Endometrium (tissue), 2 donors: Measurements from ENCODE around the gene DTX3L.

Source experiments
- FAIRE-seq: peaks from 2 replicates; lab custom pipeline; 2012; peaks lifted over from hg19 to GRCh38; lab: Jason Lieb, UNC
- donor health status: control.
- donor health status: control.

DTX3L gene

DNA sequence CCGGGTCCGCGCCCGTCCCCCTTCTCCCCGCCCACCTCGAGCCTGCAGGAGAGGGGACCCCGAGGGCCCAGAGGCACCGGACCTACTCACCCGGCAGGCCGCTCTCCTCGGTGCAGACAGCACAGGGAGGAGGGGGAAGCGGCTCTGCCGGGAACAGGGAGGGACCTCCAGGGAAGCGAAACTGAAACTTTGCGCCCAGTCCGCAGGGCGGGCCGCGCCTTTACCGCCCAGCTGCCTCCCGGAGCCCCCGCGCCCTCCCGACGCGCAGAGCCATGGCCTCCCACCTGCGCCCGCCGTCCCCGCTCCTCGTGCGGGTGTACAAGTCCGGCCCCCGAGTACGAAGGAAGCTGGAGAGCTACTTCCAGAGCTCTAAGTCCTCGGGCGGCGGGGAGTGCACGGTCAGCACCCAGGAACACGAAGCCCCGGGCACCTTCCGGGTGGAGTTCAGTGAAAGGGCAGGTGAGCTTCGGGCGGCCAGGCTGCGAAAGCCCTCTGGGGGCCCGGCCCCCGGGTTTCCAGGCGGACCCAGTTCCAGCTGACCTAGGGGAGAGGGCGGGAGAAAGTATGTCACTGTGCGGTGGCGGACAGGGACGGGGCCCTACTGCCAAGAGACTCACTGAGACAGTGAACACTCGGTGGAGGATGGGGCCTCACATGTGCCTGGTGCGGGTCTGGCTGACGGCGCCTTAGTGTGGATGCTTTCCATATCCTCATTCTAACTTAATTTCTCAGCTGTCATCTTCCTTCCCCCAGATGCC, at the start of gene DTX3L, which contains the start of gene PARP9:
Gene DTX3L (plus strand): TSS at position 184 of the 758 bp plus-strand sequence. CDS start 89 bp downstream, at position 273.
Gene PARP9 (minus strand): TSS at position 146 of the 758 bp plus-strand sequence. CDS start 4,680 bp downstream, outside the sequence.
- FAIRE-seq = no peak

DNA sequence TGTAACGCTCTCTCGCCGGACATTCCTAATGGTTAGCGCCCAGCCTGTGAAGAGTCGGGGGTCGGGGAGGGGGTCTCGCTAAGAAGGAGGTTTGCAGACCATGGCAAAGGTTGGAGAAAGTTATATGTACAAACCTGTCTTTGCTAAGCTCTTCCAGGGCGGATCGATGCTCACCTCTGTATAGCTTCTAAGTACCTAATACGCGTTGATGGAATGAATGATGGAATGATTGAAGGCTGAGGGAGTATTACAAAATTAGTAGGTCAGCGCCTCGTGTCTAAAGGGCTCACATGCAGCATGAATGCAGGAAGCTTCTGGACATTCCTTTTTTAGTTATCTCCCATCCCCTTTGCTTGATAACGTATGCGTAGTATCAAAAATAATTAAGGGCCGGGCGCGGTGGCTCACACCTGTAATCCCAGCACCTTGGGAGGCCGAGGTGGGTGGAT, 49.1 kb upstream of the DTX3L start:
- no peak for FAIRE-seq

DNA sequence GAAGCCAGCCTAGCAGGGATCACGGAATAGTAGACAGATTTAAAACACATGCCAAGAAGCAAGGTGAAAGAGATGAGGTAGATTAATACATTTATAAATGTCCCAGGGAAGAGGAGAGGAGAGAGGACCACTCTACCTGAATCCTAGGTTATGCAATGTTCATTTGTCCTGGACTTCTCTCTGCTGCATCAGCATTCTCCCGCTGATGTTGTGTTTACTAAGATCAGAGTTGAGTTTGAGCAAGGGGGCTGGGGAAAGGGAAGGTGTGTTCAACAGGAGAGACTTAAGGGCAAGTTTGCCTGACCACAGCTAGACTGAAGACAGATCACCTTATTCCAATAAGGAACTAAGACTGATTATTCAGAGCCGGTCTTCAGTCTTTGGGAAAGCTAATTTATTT, 48.3 kb upstream of the DTX3L start:
- no peak for FAIRE-seq

DNA sequence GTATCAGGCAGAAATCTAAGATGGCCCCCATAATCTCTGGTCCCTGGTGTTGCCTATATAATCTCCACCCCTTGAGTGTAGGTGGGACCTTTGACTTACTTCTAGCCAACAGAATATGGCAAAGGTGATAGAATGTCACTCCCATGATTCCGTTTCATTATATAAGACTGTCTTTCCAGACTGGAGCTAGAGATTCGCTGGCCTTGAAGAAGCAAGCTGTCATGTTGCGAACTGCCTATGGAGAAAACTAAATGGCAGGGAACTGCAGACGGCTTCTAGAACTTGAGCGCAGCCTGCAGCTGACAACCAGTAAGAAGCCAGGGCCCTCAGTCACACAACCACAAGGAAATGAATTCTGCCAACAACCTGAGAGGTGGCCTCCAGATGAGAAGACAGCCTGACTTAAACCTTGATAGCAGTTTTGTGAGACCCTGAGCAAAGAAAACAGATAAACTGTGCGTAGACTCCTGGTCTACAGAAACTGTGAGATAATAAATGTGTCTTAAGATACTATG, 47.2 kb upstream of the DTX3L start:
- FAIRE-seq = no peak

DNA sequence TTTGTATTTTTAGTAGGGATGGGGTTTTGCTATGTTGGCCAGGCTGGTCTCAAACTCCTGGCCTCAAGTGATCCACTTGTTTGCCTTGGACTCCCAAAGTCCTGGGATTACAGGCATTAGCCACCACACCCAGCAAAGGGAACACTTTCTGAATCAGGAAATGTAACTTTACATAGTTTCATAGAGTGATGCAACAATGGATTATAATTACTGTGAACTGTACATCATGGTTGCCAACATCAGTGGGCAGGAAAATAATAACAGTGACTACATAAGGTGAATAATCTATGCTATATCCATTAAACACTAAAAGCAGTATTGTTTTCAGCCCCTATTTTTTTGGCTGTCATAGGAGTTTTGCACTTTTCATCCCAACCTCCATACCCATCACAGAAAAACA, 44.4 kb upstream of the DTX3L start:
- FAIRE-seq = no peak

DNA sequence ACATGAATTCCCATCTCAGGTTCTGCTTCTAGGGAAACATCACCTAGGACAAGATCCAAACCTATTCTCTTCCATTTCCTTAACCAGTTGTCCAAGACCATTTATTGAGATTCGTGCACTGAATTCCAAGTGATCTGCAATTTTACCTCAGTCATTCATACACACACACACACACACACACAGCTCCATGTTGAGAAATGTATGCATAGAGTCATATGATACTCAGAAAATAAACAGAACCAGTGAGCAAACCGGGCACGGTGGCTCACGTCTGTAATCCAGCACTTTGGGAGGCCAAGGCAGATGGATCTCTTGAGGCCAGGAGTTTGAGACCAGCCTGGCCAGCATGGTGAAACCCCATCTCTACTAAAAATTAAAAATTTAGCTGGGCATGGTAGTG, 43.3 kb upstream of the DTX3L start:
- FAIRE-seq = no peak

DNA sequence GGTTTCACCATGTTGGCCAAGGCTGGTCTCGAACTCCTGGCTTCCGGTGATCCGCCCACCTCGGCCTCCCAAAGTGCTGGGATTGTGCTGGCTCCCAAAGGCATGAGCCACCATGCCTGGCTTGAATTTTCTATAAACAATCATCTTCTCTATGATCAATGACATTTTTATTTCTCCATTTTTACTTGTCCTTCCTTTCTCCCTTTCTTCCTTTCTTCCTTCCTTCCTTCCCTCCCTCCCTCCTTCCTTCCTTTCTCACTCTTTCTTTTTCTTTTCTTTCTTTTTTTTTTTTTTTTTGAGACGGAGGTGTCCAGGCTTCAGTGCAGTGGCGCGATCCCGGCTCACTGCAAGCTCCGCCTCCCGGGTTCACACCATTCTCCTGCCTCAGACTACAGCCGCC, 40.8 kb upstream of the DTX3L start:
- no peak for FAIRE-seq

DNA sequence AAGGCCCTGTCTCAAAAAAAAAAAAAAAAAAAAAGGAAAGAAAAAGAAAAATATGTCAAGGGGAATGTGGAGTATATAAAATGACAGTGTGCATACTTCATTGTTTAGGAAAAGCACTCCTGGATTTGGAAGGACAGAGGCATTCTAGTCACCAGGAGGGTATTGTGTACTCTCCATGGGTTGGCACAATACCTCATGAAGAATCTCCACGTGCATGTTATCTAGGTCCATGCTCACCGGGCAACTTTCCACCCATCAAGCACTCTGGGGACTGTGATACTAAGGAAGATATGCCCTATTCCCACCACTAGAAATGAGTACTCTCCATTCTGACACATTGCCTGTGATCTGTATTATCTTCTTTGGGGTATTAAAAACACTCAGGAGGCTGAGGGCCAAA, 34.0 kb upstream of the DTX3L start:
- FAIRE-seq = no peak

DNA sequence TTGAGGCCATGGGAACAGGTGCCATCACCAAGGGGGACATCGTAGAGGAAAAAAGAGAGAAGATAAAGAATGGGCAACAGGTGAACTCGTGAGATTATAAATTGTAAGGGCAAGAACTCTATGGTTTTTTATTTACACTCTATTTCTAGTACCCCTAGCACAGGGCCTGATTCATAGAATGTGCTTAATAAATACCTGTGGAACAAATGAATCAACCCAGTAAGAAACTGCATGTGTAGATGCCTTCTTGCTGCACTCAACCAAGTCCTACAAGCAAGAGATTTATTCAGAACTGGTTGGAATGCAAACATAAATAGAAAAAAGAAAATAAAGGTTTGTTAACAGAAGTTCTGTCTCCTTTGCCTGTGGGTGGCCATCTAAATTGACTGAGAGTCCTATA, 30.7 kb upstream of the DTX3L start:
- no peak for FAIRE-seq

DNA sequence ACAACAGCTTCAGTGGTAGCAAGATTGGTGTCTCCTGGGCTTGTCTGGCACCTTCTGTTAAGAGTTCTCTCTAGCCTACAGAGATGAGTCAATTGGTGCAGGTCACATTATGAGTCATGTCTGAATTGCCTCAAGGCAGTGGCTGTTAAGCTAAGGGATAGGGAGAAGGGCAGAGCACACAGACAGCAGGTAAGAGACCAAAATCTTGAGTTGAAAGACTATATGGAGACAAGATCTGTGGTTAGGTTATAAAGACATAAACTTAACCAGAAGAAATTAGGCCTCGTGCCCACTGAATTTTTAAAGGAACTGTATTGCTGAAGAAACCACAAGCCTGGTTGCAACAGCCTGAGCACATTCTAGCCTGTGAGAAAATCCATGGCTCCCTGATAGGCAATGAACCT, 30.2 kb upstream of the DTX3L start:
- FAIRE-seq = no peak

DNA sequence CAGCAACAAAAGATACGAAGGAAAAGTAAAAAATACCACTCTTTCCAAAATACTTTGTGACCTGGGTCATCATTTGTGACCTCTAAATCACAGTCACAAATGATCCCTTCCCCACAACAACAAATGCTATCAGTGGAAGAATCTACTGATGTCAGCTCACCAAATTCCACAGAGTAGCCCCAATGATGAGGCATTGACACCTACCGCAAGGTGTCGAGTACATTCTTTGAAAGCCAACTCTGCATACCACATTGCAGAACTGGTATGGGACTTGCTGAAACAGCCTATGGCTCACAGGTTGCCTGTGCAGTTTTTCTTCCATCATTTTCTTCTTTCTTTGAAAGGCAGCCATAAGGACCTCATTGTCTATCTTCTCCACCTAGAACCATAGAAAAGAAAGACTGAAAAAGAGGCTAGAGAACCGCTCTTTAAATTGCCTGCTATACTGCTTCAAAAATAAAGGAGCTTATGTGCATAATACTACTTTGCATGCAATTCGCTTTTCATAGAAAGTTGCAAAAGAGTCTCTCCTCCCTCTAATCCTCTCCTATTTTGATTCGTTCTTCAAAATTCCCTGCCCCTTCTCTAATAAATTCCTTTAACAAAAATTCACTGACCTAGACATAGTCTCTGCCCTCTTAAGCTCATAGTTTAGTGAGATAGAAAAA, 28.0 kb upstream of the DTX3L start:
- FAIRE-seq = no peak

DNA sequence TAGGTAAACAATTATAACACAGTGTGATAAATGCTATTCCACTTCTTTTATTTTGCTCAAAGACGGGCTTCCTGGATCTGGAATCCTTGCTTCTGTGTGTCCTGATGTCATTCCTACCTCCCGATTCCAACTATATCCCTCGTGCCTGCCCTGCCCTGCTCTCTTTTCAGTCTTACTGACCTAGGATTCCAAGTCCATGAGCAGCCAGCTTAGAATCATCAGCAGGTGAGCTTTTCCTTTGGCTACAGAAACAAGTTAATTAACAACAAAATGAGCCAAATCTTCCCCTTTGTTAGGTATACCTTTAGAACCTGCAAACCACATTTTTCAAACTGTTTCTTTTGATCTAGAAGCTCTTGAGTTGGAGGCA, 27.5 kb upstream of the DTX3L start:
- no peak for FAIRE-seq

DNA sequence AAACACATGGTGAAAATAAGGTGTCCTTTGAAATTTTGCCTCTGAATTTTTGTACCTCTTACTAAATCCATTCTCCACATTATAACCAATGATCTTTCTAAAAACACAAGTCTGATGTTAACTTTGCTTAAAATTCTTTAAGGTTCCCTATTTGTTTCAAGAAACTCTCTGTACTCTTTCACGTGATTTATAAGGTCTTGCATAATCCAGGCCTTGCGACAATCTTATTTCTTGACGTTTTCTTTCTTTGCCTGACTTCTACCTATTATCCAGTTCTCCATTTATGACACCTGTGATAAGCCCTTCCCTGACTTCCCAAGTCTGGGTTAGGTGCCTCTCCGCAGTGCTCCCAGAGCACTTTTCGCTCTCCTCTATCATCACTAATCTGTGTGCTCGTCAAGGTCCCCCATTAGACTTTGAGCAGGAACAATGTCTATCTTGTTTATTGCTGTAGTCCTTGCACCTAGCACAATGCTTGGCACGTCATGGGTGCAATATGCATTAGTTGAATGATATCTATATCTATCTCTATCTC, 25.1 kb upstream of the DTX3L start:
- FAIRE-seq = no peak

DNA sequence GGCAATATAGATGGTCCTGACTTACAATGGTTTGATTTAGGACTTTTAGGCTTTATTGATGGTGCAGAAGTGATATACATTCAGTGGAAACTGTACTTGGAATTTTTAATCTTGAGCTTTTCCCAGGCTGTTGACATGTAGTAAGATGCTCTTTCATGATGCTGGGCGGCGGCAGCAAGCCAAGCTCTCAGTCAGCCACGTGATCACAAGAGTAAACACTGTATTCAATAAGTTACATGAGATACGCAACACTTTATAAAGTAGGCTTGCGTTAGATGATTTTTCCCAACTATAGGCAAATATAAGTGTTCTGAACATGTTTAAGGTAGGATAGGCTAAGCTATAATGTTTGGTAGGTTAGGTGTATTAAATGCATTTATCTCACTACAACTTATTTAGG, 18.0 kb upstream of the DTX3L start:
- FAIRE-seq = no peak

DNA sequence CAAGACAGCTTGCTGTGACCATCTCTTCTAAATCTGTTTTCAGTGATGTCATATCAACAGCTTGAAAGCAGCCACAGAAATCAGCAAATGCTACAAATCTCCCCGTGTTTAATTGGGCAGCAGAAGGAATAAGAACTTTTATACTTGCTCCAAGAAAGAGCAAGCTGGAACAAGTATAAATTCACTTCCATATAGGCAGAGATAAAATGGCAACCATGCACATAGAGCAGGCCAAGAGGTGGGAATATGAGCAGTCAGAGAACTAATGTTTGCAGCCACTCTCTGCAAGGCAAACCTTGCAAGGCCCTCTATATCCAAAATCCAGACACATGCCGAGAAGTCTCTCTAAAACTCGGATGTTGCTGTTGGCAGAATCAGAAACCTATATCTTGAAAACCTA, 16.1 kb upstream of the DTX3L start:
- no peak for FAIRE-seq

DNA sequence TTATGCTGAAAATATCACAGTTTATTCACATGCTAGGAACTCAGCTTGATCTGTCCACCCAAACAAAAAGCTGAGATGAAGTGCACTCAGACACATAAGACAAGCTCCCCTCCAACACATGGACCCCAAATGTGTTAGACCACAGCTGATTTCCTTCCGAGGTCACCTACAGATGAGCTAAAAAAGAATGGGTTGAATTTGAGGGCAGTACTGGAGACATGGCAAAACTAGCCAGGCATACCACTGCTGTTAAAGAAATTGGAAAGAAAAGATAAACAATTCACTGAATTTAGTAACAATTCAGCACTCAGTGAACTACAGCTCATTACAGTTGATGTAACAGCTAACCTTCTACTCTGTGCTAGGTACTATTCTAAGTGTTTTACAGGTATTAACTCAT, 15.5 kb upstream of the DTX3L start:
- FAIRE-seq = no peak

DNA sequence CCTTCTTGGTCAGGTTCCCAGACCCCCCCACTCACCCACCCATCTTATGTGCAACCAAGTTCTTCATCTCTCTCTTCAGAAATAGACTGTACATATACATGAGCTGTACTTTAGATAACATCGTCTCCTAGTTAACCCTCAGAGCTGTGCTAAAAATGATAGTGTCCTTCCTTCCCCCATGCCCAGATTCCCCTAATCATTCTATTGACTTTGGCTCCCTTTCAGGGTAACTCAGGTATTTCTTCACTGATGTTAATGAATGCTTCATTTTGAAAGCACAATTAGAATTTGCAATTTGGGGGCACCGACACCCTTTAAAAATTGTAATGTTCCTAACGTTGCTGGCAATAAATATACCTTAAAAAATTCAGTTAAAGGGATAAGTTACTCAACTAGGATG, 11.0 kb upstream of the DTX3L start:
- FAIRE-seq = no peak

DNA sequence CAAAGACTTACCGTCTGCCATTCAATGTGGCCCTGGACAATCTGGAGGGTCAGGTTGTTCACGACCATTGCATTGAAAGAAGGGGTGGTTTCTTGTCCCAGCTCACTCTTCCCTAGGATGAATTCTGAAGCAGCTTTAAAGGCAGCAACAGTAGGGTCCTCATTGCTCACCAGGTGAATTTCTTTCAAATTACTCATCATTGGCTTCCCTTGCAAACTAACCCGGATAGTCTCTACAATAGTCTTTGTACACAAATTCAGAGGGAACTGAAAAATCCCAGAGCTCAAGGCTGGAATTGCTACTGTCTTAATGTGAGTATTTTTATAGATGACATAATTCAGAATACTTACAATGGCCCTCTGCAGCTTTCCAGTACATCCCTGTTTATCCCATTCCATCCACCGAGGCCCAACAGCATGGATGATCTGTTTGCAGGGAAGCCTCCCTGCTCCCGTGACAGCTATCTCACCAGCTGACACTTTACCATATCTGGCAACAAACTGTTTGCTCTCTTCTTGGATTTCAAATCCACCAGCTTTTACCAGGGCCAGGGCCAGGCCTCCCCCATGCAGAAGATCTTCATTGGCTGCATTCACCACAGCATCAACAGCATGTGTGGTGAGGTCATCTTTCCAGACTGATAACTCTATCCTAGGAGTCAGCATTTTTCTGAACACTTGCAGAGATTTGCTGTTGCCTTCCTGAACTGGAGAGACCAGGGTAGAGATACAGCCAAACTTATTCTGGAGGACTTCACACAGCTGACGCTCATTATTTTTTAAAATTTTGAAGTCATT, 8.7 kb upstream of the DTX3L start:
- no peak for FAIRE-seq

DNA sequence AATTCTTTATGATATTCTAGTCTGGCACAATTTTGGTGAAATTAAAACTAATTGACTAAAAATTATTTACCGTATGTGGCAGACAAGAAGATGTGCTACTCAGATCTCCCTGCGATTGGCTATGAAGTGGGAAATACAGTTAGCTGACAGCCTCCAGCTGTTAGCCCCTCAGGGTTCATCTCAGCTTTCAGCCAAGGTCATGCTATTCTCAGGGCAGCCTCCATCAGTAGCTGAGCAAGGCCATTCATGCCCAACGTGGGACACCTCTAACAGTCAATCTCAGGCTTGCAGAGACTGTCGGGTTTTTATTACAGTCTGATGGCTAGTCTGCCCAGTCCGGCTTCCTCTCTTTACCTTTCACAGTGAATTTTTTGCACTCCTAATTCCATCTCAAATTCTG, 6.8 kb upstream of the DTX3L start:
- FAIRE-seq = no peak

DNA sequence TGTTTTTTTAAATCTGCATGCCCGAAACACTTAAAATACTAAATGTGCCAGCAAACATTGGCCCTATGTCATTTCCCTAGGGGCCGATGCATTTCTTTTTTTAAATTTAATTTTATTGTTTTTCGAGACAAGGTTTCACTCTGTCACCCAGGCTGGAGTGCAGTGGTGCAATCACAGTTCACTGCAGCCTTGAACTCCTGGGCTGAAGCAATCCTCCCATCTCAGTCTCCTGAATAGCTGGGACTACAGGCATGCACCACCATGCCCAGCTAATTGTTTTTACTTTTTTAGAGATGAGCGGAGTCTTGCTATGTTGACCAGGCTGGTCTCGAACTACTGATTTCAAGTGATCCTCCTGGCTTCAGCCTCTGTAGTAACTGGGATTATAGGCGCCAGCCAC, 5.5 kb upstream of the DTX3L start:
- FAIRE-seq = no peak

DNA sequence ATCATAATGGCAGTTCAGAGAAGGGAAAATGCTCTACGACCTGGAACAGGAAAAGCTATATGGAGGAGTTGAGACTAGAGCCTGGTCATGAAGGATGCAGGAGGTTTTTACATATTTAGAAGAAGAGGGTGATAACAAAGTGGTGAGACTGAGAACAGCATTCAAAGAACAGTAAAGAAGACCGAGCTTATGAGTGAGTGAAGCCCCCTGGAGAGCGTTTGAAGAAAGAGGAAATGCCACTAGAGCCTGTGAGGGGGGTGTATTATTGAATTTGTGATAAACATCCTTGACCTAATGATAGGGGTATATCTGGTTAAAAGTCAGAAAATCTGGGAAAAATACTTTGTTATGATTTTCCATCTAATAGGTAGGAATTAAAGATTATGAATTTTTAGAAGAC, 4.2 kb upstream of the DTX3L start:
- FAIRE-seq = no peak

DNA sequence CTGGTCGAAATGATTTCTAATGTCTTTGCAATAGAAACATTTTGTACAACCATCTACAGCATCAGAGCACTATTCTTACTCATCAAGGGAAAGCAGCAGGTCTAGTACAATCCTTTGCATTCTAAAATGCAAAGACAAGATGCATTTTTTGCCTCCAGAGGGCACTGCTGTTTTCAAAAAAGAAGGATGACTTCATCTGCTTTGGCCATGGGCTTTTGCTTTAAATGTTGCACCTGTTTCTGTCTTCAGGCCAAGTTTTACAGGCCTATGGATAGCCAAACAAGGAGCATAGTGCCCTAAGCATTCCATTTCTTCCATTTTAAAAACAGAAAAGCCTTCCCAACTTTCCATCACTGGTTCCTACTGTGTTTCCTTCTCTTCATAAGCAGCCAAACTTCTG, 3.5 kb upstream of the DTX3L start:
- no peak for FAIRE-seq
